SK-N-MC (cell line): ENCODE data around the gene ETNK1.

ENCODE experiments used
- DNase-seq: peaks from one replicate; pipeline ENCODE4 v3.0.0-alpha.2; 2011; ENCODE audit warnings: low read depth, low spot score
- H3K27ac ChIP-seq: fragments of 200-600 bp; sonication (generic); 2 replicates; pipeline ENCODE4 v1.5.1; 2016; ENCODE audit warnings: mixed run types
- H3K36me3 ChIP-seq: fragments of 200-600 bp; sonication (generic); 2 replicates; pipeline ENCODE4 v1.6.1; 2017; ENCODE audit warnings: antibody characterized with exemption, low read length, mixed read lengths; ENCODE audit not compliant: insufficient read depth
- H3K4me3 ChIP-seq: fragments of 200-600 bp; sonication (generic); 2 replicates; pipeline ENCODE4 v1.5.1; 2016
- H3K9ac ChIP-seq: fragments of 200-600 bp; sonication (generic); 2 replicates; pipeline ENCODE4 v1.8.0; 2017; ENCODE audit warnings: mixed run types, mixed read lengths; ENCODE audit not compliant: insufficient read length
- H3K9me3 ChIP-seq: fragments of 200-600 bp; sonication (generic); 2 replicates; pipeline ENCODE4 v1.6.1; 2017; ENCODE audit warnings: low read depth, mild to moderate bottlenecking, antibody characterized with exemption, low read length, moderate library complexity, mixed read lengths
- EZH2 ChIP-seq: fragments of 200-600 bp; sonication (generic); IDR thresholded peaks from one replicate; pipeline ENCODE4 v1.6.1; 2017; ENCODE audit warnings: antibody characterized with exemption
- FOXP2 ChIP-seq: optimal IDR thresholded peaks from 2 replicates; pipeline ENCODE3; 2011; ENCODE audit warnings: mild to moderate bottlenecking, moderate library complexity; ENCODE audit not compliant: insufficient read depth; ENCODE audit errors: extremely low read length, control extremely low read depth
- POLR2AphosphoS5 ChIP-seq: IDR thresholded peaks from 2 replicates; pipeline ENCODE4 v1.6.1; 2012; ENCODE audit warnings: mild to moderate bottlenecking, low read depth, low read length, borderline replicate concordance

ETNK1 gene

GRCh38 chr12:22625762-22626294 is 857 bp downstream of the ETNK1 start:
- Histone ChIP-seq H3K4me3 (peak overlapping the region; percentile 87), H3K9me3 (no peaks in the 10 kb centered on the region), H3K9ac (peak overlapping the region; percentile 97), H3K36me3 (peaks cover 5% of the 10 kb centered on the region; the same call in 1 of the 2 replicates), H3K27ac (peak overlapping the region; percentile 82)
- no peak for DNase-seq
- TF ChIP-seq POLR2AphosphoS5: no peak
- no peak for TF ChIP-seq FOXP2
- TF ChIP-seq EZH2: no peak

DNA sequence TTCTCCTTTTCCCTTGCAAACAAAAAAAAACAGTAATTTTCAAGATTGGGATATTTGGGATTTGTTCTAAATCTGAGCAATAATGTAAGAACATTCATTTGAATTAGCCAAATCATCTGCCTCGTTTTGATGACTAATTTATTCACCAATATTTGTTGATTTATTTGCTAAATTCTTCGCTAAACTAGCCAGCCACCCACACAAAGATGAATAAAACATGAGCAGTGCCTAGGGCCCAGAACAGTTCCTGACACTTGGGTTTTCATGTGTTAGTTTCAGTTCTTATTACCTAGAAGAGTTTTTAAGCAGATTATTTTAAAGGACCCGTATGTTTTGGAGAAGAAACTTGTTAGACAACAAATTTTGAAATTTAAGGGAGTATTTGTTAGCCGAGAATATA is 1.4 kb downstream of the ETNK1 start:
- TF ChIP-seq POLR2AphosphoS5 (no peak), EZH2 (no peak), FOXP2 (no peak)
- Histone ChIP-seq H3K27ac (peak overlapping the region; percentile 82), H3K4me3 (peak overlapping the region; percentile 87), H3K9ac (peak overlapping the region; percentile 97), H3K36me3 (peaks cover 8% of the 10 kb centered on the region), H3K9me3 (no peaks in the 10 kb centered on the region)
- peak; percentile 40 for DNase-seq

DNA sequence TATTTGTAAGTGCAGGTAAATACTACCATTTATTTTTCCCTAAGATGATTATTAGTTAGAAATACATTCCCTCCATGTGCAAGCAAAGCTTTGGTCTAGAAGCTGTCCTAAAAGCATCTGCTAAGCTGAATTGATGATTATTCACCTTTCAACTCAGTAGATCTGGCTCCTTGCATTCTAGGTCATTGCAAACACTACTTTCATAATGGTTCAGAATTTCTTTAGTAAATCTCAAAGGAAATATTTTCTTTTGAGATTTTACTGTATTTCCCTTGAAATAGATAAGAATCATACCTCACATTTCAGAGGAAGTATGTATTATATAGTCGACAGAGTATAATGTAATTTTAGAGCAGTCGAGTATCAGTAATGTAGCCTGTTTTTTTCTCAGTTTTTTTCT is 2.4 kb downstream of the ETNK1 start:
- Histone ChIP-seq H3K36me3 (peaks cover 17% of the 10 kb centered on the region), H3K27ac (peak overlapping the region; percentile 38; the same call in 1 of the 2 replicates), H3K4me3 (peak overlapping the region; percentile 87), H3K9ac (peak overlapping the region; percentile 97), H3K9me3 (no peaks in the 10 kb centered on the region)
- TF ChIP-seq POLR2AphosphoS5: no peak
- no peak for TF ChIP-seq FOXP2
- TF ChIP-seq EZH2: no peak
- DNase-seq: no peak

DNA sequence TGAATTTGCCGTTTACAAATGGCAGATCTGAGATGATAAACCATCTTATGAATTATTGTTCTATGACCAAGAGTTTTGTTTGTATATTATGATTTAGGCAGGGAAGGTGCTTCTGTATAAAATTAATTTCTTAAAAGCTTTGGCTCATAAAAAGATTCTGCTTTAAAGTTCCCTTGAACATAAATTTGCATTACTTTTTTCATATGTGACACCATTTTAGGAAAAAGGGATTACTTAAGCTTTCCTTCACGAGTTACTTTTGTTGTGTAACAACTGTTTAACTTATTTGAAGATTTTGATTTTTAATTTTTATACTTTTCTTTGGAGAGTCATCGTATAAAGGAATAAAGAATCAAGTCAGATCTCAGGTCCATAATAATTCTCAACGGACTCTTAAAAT is 3.3 kb downstream of the ETNK1 start:
- TF ChIP-seq EZH2 (no peak), FOXP2 (no peak), POLR2AphosphoS5 (no peak)
- Histone ChIP-seq H3K4me3 (peak overlapping the region; percentile 87), H3K36me3 (peaks cover 24% of the 10 kb centered on the region), H3K9ac (peak overlapping the region; percentile 37), H3K27ac (no peak overlapping the region), H3K9me3 (no peaks in the 10 kb centered on the region)
- no peak for DNase-seq

- Histone ChIP-seq H3K4me3 (no peak overlapping the region), H3K9me3 (no peaks in the 10 kb centered on the region), H3K27ac (no peak overlapping the region), H3K36me3 (peaks cover 53% of the 10 kb centered on the region), H3K9ac (no peak overlapping the region)
- DNase-seq: no peak
- TF ChIP-seq FOXP2: no peak
- no peak for TF ChIP-seq EZH2
- TF ChIP-seq POLR2AphosphoS5: no peak
Observed at GRCh38 chr12:22631863-22632463, 7.0 kb downstream of the ETNK1 start.

GRCh38 chr12:22634883-22635282 is 9.9 kb downstream of the ETNK1 start:
- Histone ChIP-seq H3K4me3 (no peak overlapping the region), H3K9ac (no peak overlapping the region), H3K27ac (no peak overlapping the region), H3K9me3 (no peaks in the 10 kb centered on the region), H3K36me3 (peaks cover 51% of the 10 kb centered on the region)
- TF ChIP-seq POLR2AphosphoS5: no peak
- no peak for DNase-seq

DNA sequence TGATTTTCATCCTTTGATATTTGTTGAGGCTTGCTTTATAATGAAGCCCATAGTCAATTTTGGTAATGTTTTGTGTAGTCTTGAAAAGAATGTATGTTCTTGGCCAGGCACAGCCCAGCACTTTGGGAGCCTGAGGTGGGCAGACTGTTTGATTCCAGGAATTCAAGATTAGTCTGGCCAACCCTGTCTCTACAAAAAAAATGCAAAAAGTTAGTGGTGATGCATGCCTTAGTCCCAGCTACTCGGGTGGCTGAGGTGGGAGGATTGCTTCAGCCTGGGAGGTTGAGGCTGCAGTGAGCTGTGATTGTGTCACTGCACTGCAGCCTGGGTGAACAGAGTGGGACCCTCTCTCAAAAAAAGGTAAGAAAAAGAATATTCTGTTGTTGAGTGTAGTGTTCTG is 10.8 kb downstream of the ETNK1 start:
- no peaks in the 10 kb centered on the region for H3K9me3 ChIP-seq
- no peak for DNase-seq
- H3K27ac ChIP-seq: no peak overlapping the region
- no peak overlapping the region for H3K9ac ChIP-seq
- no peak overlapping the region for H3K4me3 ChIP-seq
- TF ChIP-seq POLR2AphosphoS5 (no peak), EZH2 (no peak), FOXP2 (no peak)
- peaks cover 49% of the 10 kb centered on the region for H3K36me3 ChIP-seq

- H3K9me3 ChIP-seq: no peaks in the 10 kb centered on the region
- no peak for DNase-seq
- no peak overlapping the region for H3K9ac ChIP-seq
- H3K27ac ChIP-seq: no peak overlapping the region
- TF ChIP-seq FOXP2: no peak
- no peak for TF ChIP-seq POLR2AphosphoS5
- TF ChIP-seq EZH2: no peak
- no peak overlapping the region for H3K4me3 ChIP-seq
- H3K36me3 ChIP-seq: peaks cover 14% of the 10 kb centered on the region
Observed at GRCh38 chr12:22640851-22641250, 15.9 kb downstream of the ETNK1 start.
